CD4-positive, alpha-beta T cell treated with Interleukin-6 at 100 ng/mL for 8 hours (primary cell): ENCODE results near the gene MARCHF4.

Experiments
- DNase-seq: peaks from one replicate; pipeline ENCODE4 v3.0.0-alpha.2; 2020; ENCODE audit warnings: mixed read lengths, low spot score

The MARCHF4 gene

DNA sequence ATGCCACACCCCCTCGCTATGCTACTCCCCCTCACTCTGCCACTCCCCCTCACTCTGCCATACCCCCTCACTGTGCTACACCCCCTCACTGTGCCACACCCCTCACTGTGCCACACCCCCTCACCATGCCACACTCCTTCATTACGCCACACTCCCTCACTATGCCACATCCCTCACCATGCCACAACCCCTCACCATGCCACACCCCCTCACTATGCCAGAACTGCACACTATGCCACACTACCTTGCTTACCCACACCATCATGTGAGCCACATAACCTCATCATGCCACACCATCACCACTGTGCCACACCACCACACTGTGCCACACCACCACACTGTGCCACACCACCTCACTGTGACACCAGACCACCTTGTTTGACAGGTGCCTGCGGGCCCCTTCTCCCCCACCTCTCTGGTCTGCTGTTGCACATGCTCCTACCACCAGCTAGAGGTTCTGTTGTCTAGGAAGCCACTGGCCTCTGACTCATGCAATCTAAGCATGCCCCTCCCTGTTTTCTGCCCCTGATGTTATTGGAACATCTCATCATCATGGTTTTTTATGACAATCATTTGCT is 22.0 kb downstream of the MARCHF4 start:
- DNase-seq: peak; percentile 27

DNA sequence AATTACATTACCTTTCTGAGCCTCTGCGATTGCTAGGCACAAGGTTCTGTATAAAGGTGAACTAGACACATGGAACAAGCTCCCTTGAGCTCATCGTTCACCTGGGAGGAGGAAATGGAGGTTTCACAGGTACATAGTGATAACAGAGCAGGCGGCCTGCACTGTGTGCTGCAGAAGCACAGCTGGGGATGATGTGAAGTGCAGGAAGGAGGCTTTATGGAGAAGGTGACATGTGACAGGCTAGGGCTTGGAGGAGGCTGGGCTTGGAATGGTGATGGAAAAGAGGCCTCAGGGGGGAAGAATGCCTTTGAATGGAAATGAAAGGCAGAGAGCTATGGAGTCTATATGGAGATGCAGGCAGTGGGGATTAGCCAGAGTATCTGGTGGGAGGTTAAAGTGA is 22.9 kb downstream of the MARCHF4 start:
- DNase-seq: no peak

DNA sequence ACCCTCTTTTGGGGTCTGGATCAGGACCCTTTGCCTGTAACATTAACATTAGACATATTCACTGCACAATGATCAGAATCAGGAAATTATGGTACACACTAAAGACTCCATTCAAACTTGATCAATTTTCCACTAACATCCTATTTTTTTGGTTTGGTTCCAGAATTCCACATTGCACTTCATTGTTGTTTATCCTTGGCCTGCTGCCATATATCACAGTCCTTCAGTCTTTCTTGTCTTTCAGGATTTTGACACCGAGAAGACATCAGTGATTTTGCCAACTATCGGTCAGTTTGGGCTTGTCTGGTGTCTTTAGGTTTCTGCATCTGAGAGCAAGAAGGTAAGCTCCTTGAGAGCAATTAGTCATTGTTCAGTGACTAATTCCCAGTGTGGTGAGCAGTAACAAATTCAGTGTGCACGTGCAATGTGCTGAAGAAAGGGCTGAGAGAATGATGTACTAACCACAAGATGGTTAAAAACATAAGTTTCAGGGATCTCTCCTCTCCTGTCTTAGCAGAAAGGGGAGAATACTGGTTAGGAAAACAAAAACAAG is 23.5 kb downstream of the MARCHF4 start:
- DNase-seq: peak; percentile 9

DNA sequence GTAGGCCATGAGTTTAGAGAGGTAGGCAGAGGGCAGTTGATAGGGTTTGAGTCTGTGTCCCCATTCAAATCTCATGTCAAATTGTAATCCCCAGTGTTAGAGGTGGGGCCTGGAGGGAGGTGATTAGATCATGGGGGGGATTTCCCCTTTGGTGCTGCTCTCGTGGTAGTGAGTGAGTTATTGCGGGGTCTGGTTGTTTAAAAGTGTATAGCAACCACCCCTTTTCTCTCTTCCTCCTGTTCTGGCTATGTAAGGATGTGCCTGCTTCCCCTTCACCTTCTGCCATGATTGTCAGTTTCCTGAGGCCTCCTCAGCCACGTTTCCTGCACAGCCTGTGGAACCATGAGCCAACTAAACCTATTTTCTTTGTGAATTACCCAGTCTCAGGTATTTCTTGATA is 25.5 kb downstream of the MARCHF4 start:
- DNase-seq: no peak

DNA sequence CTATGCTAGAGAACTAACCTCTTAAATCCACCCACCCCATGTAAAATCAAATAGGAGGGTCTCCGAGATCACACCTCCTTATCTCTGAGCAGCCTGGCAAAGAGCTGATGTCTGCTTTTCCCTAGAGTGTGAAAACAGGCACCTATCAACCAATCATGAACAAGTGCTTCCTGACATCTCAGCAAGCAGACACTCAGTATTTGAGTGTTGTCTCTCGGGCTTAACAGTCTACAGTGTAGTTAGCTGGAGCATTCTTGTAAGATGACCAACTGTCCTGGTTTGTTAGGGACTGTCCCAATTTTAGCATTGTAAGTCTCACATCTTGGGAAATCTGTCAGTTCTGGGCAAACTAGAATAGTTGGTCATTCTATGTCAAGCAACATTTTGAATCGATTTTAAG is 26.4 kb downstream of the MARCHF4 start:
- DNase-seq: no peak

DNA sequence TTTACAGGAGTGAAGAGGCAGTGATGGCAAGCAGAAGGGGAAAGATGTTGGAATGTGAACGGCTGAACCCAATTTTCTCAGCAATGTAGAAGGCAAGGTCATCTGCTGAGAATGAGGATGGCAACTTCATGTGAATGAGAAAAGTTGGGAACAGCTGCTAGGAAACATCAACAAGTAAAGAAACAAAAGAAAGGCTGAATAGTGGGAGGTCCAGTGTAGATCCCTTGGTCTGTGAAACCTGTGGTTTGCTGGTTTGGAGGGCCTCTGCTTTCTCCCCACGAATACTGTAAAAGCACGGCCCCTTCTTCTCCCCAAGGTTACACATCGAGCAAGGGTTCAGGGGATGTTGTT is 27.4 kb downstream of the MARCHF4 start:
- no peak for DNase-seq

DNA sequence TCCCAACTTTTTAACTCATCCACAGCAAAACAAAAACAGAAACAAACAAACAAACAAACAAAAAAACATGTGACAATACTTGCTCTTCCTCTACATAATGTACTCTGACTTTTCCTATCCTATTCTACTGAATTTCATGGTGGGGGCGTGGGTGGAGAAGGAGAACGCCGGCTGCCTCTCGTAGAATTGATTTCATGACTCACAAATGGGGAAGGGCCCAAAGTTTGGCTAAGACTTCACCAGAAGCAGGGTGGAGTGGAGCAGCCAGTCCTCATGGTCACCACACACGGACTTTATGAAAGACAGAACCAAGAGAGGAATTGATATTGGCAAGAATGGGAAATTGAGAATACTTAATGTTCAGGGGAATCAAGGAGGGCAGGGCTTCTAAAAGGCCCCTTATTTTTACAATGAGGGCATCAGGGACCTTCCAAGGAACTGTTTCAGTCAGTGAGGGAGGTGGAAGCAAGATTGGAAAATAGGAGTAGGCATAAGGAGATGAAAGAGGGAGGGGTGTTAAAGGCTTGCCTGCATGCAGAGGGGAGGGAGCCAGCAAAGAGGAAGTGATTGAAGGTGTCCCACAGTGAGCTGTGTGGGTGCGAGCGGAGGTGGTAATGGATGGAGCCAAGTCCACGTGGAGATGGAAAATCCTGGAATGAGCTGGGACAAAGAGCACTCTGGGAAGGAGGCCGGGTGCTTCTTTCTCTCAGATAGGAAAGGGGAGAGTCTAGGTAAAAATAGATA is 27.9 kb downstream of the MARCHF4 start:
- no peak for DNase-seq

DNA sequence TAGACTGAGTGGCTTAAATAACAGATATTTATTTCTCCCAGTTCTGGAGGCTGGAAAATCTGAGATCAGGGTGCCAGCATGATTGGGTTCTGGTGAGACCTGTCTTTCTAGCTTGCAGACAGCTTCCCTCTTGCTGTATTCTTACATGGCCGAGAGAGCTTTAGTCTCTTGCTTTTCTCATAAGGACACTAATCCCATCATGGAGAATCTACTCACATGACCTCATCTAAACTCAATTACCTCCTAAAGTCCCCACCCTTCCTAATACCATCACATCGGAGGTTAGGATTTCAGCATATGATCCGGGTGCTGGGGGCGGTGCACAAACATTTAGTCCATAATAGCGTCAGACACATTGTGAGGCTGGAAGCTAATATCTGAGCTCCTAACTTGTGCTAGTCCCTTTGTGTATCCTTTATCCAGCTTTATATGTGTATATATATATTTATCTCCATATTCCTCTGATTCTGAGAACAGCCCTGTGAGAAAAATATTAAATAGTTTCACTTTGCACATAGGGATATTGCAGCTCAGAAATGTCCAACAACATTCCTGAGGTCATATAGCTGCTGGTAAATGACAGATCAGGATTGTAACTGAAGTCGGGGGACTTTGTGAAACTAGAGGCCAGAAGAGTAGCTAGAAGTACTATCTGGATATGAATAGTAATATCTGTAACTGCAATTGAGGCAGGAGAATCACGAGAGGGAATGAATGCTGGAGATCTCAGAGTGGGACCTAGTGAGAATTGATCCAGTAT is 28.9 kb downstream of the MARCHF4 start:
- no peak for DNase-seq

DNA sequence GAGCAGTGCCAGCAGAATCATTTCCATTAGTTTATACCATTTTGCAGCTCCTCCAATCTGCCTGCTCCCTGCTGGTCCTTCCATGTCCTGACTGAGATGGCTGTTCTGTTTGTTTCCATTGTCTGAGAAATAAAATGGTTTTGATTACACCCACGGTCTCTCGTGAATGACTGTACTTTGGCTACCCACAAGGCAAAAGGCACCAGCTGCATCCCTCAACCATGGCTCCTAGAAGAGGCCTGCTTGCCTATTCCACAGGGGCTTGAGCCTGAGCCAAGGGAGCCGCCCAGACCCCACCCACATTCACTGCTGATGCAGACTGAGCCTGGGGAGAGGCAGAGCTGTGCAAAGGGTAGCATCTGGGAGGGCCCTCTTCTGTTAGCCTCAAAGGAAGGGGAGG is 31.2 kb downstream of the MARCHF4 start:
- DNase-seq: no peak

DNA sequence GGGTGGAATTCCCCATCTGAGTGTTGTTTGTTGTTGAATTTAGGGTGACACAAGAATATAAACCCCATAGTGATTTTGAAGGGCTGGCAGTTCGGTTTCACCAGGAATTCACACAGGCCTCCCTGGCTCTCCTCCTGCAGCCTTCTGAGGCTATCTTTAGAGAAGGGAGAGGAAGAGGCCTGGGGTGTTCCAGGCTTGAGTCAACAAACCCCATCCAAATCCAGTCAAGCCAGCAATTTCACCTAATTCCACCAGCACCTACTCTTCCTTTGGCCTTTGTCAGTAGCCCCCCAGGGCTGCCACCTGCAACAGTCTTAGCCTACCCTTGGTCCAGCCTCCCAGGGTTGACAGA is 32.0 kb downstream of the MARCHF4 start:
- DNase-seq: no peak

DNA sequence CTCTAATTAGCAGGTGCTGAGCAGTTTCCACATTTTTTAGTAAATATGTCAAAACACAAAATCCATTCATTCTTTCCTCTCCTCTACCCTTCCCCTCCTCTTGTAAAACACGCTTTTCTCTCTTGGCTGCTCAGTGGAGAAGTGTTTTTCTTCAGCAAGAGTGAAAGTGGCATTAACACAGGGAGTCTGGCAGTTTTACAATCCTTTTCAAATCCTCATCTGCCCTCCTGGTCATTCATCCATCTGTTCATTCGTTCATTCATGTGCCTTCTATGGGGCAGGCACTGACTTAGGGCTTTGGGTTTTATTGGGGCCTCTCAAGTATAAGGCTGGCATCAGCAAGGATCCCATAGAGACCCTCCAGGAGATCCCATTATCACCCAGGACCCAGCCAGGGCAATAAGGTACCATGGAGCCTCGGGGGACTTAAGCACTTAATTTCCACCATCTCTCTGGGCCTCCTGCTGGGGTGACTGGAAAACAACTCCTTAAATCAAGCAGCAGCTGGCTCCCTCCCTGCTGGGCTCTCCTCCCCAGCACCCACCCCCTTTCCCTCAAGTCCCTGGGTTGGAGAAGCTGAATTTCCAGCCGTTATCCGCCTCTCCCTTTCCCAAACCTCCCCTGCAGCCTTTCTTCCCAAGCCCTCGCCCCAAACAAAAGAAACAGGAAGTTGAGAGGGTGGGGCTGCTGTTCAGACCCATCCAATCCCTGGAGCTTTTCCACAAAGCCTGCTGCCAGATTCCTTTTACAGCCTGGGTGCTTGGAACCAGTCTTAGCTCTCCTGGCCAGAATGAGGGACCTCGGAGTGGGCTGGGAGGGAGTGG is 32.6 kb downstream of the MARCHF4 start:
- DNase-seq: no peak

DNA sequence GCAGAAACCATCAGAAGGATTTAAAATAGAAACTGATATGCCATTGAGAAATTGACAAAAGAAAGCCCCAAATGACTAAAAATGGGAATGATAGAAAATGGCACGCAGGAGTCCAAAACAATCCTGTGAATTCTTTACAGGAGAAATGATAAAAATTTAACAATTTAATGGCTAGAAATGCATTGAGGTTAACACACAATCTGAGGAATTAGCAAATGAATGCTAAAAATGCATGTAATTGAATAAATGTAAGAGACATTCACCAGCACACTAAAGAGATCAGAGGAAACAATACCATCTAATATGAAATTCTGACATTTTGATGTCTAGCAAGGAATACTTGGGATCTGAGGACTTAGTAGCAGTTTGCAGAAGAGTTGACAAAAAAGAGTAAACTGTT is 37.0 kb downstream of the MARCHF4 start:
- no peak for DNase-seq

DNA sequence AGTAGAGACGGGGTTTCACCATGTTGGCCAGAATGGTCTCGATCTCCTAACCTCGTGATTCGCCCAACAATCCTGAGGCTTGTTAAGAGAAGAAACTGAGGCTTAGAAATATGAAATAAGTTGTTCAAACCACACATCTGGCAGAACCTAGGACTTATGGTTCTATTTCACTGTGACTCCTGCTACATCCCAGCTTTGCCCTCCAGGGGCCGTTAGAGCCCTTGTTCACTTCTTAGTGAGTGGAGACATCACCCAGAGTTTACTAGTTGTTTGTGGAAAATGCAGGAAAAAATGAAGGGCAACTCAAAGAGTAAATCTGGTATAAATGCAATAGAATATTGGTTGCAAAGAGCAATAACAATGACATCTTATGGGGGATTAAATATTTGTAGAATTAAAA is 43.9 kb downstream of the MARCHF4 start:
- DNase-seq: no peak

DNA sequence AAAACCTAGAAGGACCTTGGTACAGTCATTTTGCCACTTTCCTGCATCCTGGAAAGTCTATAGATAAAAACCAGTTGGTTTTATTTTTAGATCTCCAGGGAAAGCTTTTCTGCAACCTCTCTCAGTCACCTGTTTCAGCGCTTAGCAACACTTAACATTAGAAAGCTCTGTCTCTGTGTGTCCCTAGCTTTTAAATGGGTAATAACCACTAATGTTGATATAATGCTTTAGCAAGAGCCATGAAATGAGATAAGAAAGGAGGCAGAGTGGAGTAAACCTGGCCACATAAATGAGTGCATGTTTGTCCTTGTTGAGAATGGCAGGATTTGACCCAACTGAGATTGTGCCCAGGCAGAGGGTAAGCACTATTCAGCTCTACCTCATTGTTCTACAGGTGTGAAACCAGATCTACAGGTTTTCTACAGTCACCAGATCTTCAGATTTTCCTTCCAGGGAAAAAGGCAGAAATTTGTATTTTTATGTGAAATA is 44.8 kb downstream of the MARCHF4 start:
- DNase-seq: no peak
